Type B pancreatic cell (in vitro differentiated cells): ENCODE measurements around the gene C5orf46. TPM values are rescaled to one million over a fixed set of nuclear protein-coding genes. Genes with fewer than 3 reads are reported as not detected.

Experiments used
- DNase-seq: peaks from one replicate; pipeline ENCODE4 v3.0.0; 2021; ENCODE audit warnings: mixed read lengths; ENCODE audit not compliant: unreplicated experiment; ENCODE audit errors: extremely low spot score
- H3K27ac Mint-ChIP-seq: 2 replicates; pipeline ENCODE4 v1.8.0; 2021; ENCODE audit warnings: mild to moderate bottlenecking, mixed read lengths
- H3K27me3 Mint-ChIP-seq: 2 replicates; pipeline ENCODE4 v1.8.0; 2021; ENCODE audit warnings: mixed read lengths
- H3K36me3 Mint-ChIP-seq: 2 replicates; pipeline ENCODE4 v1.8.0; 2021; ENCODE audit warnings: mixed read lengths
- H3K4me1 Mint-ChIP-seq: one replicate; pipeline ENCODE4 v1.8.0; 2021; ENCODE audit warnings: mixed read lengths; ENCODE audit not compliant: unreplicated experiment
- H3K4me3 Mint-ChIP-seq: 2 replicates; pipeline ENCODE4 v1.8.0; 2021; ENCODE audit warnings: mild to moderate bottlenecking, mixed read lengths
- H3K9me3 Mint-ChIP-seq: 2 replicates; pipeline ENCODE4 v1.8.0; 2021; ENCODE audit warnings: mixed read lengths
- CTCF ChIP-seq: fragments of 200-600 bp; sonication (generic); conservative IDR thresholded peaks from 2 replicates; pipeline ENCODE4 v1.5.0; 2021; ENCODE audit warnings: antibody characterized with exemption, mild to moderate bottlenecking
- total RNA-seq: library from RNA; stranded (reverse); gene quantifications from 2 replicates; pipeline ENCODE4 v1.2.1, GENCODE V29; 2021; ENCODE audit warnings: low replicate concordance

C5orf46 gene
- total RNA-seq, 1 donor from 2014 or later = not detected

GRCh38 chr5:147853372-147853987 is 52.9 kb downstream of the C5orf46 start:
- TF ChIP-seq CTCF = no peak

GRCh38 chr5:147852365-147852764 is 54.0 kb downstream of the C5orf46 start:
- TF ChIP-seq CTCF = no peak
- no peak overlapping the region for H3K27ac Mint-ChIP-seq
- H3K9me3 Mint-ChIP-seq = no peaks in the 10 kb centered on the region
- no peaks in the 10 kb centered on the region for H3K36me3 Mint-ChIP-seq
- H3K4me3 Mint-ChIP-seq = no peak overlapping the region
- DNase-seq = no peak
- H3K27me3 Mint-ChIP-seq = peaks cover 14% of the 10 kb centered on the region
- no peaks in the 10 kb centered on the region for H3K4me1 Mint-ChIP-seq

More at GRCh38 chr5:147853372-147853987, 52.9 kb downstream of the C5orf46 start:
- H3K27ac Mint-ChIP-seq = no peak overlapping the region
- H3K4me3 Mint-ChIP-seq = no peak overlapping the region
- H3K36me3 Mint-ChIP-seq = no peaks in the 10 kb centered on the region
- H3K9me3 Mint-ChIP-seq = no peaks in the 10 kb centered on the region
- H3K27me3 Mint-ChIP-seq = peaks cover 10% of the 10 kb centered on the region
- H3K4me1 Mint-ChIP-seq = no peaks in the 10 kb centered on the region
- no peak for DNase-seq

- H3K27me3 Mint-ChIP-seq = peaks cover 18% of the 10 kb centered on the region
- DNase-seq = no peak
- H3K27ac Mint-ChIP-seq = no peak overlapping the region
- H3K4me1 Mint-ChIP-seq = no peaks in the 10 kb centered on the region
- no peaks in the 10 kb centered on the region for H3K36me3 Mint-ChIP-seq
- no peaks in the 10 kb centered on the region for H3K9me3 Mint-ChIP-seq
- no peak overlapping the region for H3K4me3 Mint-ChIP-seq
- no peak for TF ChIP-seq CTCF
Observed at GRCh38 chr5:147851578-147851977, 54.8 kb downstream of the C5orf46 start.

GRCh38 chr5:147849226-147849625 is 57.1 kb downstream of the C5orf46 start:
- no peaks in the 10 kb centered on the region for H3K4me1 Mint-ChIP-seq
- H3K9me3 Mint-ChIP-seq = no peaks in the 10 kb centered on the region

GRCh38 chr5:147845618-147846017 is 60.7 kb downstream of the C5orf46 start:
- H3K4me1 Mint-ChIP-seq = no peaks in the 10 kb centered on the region
- H3K27me3 Mint-ChIP-seq = peaks cover 17% of the 10 kb centered on the region
- no peak for TF ChIP-seq CTCF
- no peaks in the 10 kb centered on the region for H3K36me3 Mint-ChIP-seq
- DNase-seq = no peak
- H3K4me3 Mint-ChIP-seq = no peak overlapping the region
- no peaks in the 10 kb centered on the region for H3K9me3 Mint-ChIP-seq
- no peak overlapping the region for H3K27ac Mint-ChIP-seq

More at GRCh38 chr5:147849226-147849625, 57.1 kb downstream of the C5orf46 start:
- Mint-ChIP-seq H3K27ac (no peak overlapping the region), H3K36me3 (no peaks in the 10 kb centered on the region), H3K27me3 (peaks cover 18% of the 10 kb centered on the region), H3K4me3 (no peak overlapping the region)
- no peak for TF ChIP-seq CTCF
- no peak for DNase-seq
